Measurements from ENCODE around the gene FGFR1OP2.

FGFR1OP2 gene

GRCh38 chr12:26937863-26938700 lies at the start of gene FGFR1OP2, which contains the start of gene INTS13:
FGFR1OP2 (plus strand) TSS chr12:26938470; CDS start chr12:26954159, 15,689 bp downstream.
INTS13 (minus strand) TSS chr12:26937981; CDS start chr12:26936803, 1,178 bp downstream.
- Histone ChIP-seq H3K9me3 (ENCODE audit: insufficient read depth, low read length) (no peaks in the 10 kb centered on the region), H4K20me1 (ENCODE audit: insufficient read depth, low read length) (0 out of 2 replicates have a peak, but pooled peaks cover 5% of the 10 kb centered on the region), H3K4me2 (ENCODE audit: low read length) (peak within 1 kb of the TSS; percentile 90), H3K4me3 (ENCODE audit: low read length) (peak within 1 kb of the TSS; percentile 89), H3K27me3 (ENCODE audit: low read depth, low read length) (no peaks in the 10 kb centered on the region), H3K27ac (ENCODE audit: low read length) (peak within 1 kb of the TSS; percentile 70), H3K79me2 (ENCODE audit: low read length) (peaks cover 93% of the 10 kb centered on the region), H3K4me1 (ENCODE audit: low read length) (peaks cover 39% of the 10 kb centered on the region), H3K9ac (ENCODE audit: low read length) (peak within 1 kb of the TSS; percentile 89), H3K36me3 (replicated peaks; ENCODE audit: low read depth, low read length) (peaks cover 10% of the 10 kb centered on the region), H2AFZ (ENCODE audit: low read depth, low read length) (peak within 1 kb of the TSS; percentile 88)
- TF ChIP-seq EZH2phosphoT487 (IDR thresholded peaks at IDR 0.05; ENCODE audit: low read depth) = no peak
- no peak for TF ChIP-seq CTCF (IDR thresholded peaks at IDR 0.05; ENCODE audit: low read depth, low read length)

- no peak overlapping the region for H3K27ac ChIP-seq (ENCODE audit: low read length)
- H4K20me1 ChIP-seq (ENCODE audit: insufficient read depth, low read length) = no peaks in the 10 kb centered on the region
- no peak overlapping the region for H3K9ac ChIP-seq (ENCODE audit: low read length)
- H3K27me3 ChIP-seq (ENCODE audit: low read depth, low read length) = no peaks in the 10 kb centered on the region
- no peak overlapping the region for H3K4me2 ChIP-seq (ENCODE audit: low read length)
- no peak overlapping the region for H3K4me3 ChIP-seq (ENCODE audit: low read length)
- no peaks in the 10 kb centered on the region for H3K4me1 ChIP-seq (ENCODE audit: low read length)
- H3K9me3 ChIP-seq (ENCODE audit: insufficient read depth, low read length) = no peaks in the 10 kb centered on the region
- no peaks in the 10 kb centered on the region for H3K79me2 ChIP-seq (ENCODE audit: low read length)
- peaks cover 7% of the 10 kb centered on the region for H3K36me3 ChIP-seq (replicated peaks; ENCODE audit: low read depth, low read length)
- no peak overlapping the region for H2AFZ ChIP-seq (ENCODE audit: low read depth, low read length)
- TF ChIP-seq EZH2phosphoT487 (IDR thresholded peaks at IDR 0.05; ENCODE audit: low read depth) = no peak
- no peak for TF ChIP-seq CTCF (IDR thresholded peaks at IDR 0.05; ENCODE audit: low read depth, low read length)
These were observed 47.5 kb upstream of the FGFR1OP2 start for GRCh38 chr12:26890784-26891183.

GRCh38 chr12:26891704-26892103 lies 46.6 kb upstream of the FGFR1OP2 start:
- Histone ChIP-seq H3K9ac (ENCODE audit: low read length) (no peak overlapping the region), H4K20me1 (ENCODE audit: insufficient read depth, low read length) (no peaks in the 10 kb centered on the region), H2AFZ (ENCODE audit: low read depth, low read length) (no peak overlapping the region), H3K4me1 (ENCODE audit: low read length) (no peaks in the 10 kb centered on the region), H3K36me3 (replicated peaks; ENCODE audit: low read depth, low read length) (peaks cover 11% of the 10 kb centered on the region), H3K27ac (ENCODE audit: low read length) (no peak overlapping the region), H3K9me3 (ENCODE audit: insufficient read depth, low read length) (no peaks in the 10 kb centered on the region), H3K4me2 (ENCODE audit: low read length) (no peak overlapping the region), H3K4me3 (ENCODE audit: low read length) (no peak overlapping the region), H3K79me2 (ENCODE audit: low read length) (no peaks in the 10 kb centered on the region), H3K27me3 (ENCODE audit: low read depth, low read length) (no peaks in the 10 kb centered on the region)
- TF ChIP-seq EZH2phosphoT487 (IDR thresholded peaks at IDR 0.05; ENCODE audit: low read depth) (no peak), CTCF (IDR thresholded peaks at IDR 0.05; ENCODE audit: low read depth, low read length) (no peak)

GRCh38 chr12:26895672-26896071 lies 42.6 kb upstream of the FGFR1OP2 start:
- no peaks in the 10 kb centered on the region for H3K9me3 ChIP-seq (ENCODE audit: insufficient read depth, low read length)
- no peaks in the 10 kb centered on the region for H3K4me1 ChIP-seq (ENCODE audit: low read length)
- H3K9ac ChIP-seq (ENCODE audit: low read length) = no peak overlapping the region
- TF ChIP-seq CTCF (IDR thresholded peaks at IDR 0.05; ENCODE audit: low read depth, low read length) (no peak), EZH2phosphoT487 (IDR thresholded peaks at IDR 0.05; ENCODE audit: low read depth) (no peak)
- no peak overlapping the region for H2AFZ ChIP-seq (ENCODE audit: low read depth, low read length)
- H3K4me3 ChIP-seq (ENCODE audit: low read length) = no peak overlapping the region
- H3K36me3 ChIP-seq (replicated peaks; ENCODE audit: low read depth, low read length) = peaks cover 21% of the 10 kb centered on the region
- no peaks in the 10 kb centered on the region for H4K20me1 ChIP-seq (ENCODE audit: insufficient read depth, low read length)
- no peak overlapping the region for H3K4me2 ChIP-seq (ENCODE audit: low read length)
- no peak overlapping the region for H3K27ac ChIP-seq (ENCODE audit: low read length)
- no peaks in the 10 kb centered on the region for H3K79me2 ChIP-seq (ENCODE audit: low read length)
- no peaks in the 10 kb centered on the region for H3K27me3 ChIP-seq (ENCODE audit: low read depth, low read length)
